Cardiac muscle cell (in vitro differentiated cells and primary cell): ENCODE measurements around the gene DPH1. TPM values are rescaled to one million over a fixed set of nuclear protein-coding genes. Genes with fewer than 3 reads are reported as not detected.
A peak's percentile ranks its signal among the peaks of the same experiment; 100 is the strongest.
"Not testable (repeated sequence)": the region's sequence is repeated elsewhere in the genome, so short reads cannot be mapped to it uniquely, and the experiment has no call there.

Experiments used
- DNase-seq, 2 donors: peaks; one replicate each; pipeline versions ENCODE4 v3.0.0 to v3.0.0-alpha.2; 2010 to 2017; ENCODE audit warnings: low read depth in 1 of 2, low spot score in 1 of 2
- H3K27ac ChIP-seq: fragments of 200-600 bp; sonication (generic); 2 replicates; pipeline ENCODE4 v1.5.1; 2016
- H3K27me3 ChIP-seq: fragments of 200-600 bp; sonication (generic); 2 replicates; pipeline ENCODE4 v1.6.0; 2016; ENCODE audit warnings: control low read depth
- H3K36me3 ChIP-seq: fragments of 200-600 bp; sonication (generic); 2 replicates; pipeline ENCODE4 v1.5.1; 2016; ENCODE audit warnings: control low read depth
- H3K4me1 ChIP-seq: fragments of 200-600 bp; sonication (generic); 2 replicates; pipeline ENCODE4 v1.8.1; 2017; ENCODE audit warnings: low read depth, mild to moderate bottlenecking, mixed run types
- H3K4me3 ChIP-seq: fragments of 200-600 bp; sonication (generic); 2 replicates; pipeline ENCODE4 v1.5.1; 2016; ENCODE audit warnings: mild to moderate bottlenecking
- H3K9me3 ChIP-seq: fragments of 200-600 bp; sonication (generic); 2 replicates; pipeline ENCODE4 v1.5.1; 2017; ENCODE audit warnings: low read depth, mild to moderate bottlenecking, control low read depth
- CTCF ChIP-seq: IDR thresholded peaks from 2 replicates; pipeline ENCODE4 v1.5.1; 2012; ENCODE audit warnings: low read depth, mild to moderate bottlenecking, low read length
- polyA plus RNA-seq: library from polyadenylated mRNA; unstranded; fragments of >200 nt; fragmentation: Nextera tagmentation; extraction: Ambion mirVana; gene quantifications from 2 replicates; pipeline ENCODE4 v1.2.1, GENCODE V29; 2016
- total RNA-seq: library from RNA; depleted of rRNA; stranded (reverse); fragments of >200 nt; gene quantifications from 2 replicates; pipeline ENCODE4 v1.2.3, GENCODE V29; 2016

The DPH1 gene
- total and polyA plus RNA-seq, 2 experiments from 2014 or later = 59.5 to 88.6 TPM

GRCh38 chr17:2009737-2010136 is 20.2 kb upstream of the DPH1 start:
- H3K4me1 ChIP-seq = no peaks in the 10 kb centered on the region
- H3K36me3 ChIP-seq = no peaks in the 10 kb centered on the region
- no peak overlapping the region for H3K4me3 ChIP-seq
- no peak for TF ChIP-seq CTCF
- no peak for DNase-seq
- H3K9me3 ChIP-seq = no peaks in the 10 kb centered on the region
- no peak overlapping the region for H3K27ac ChIP-seq
- H3K27me3 ChIP-seq = no peaks in the 10 kb centered on the region

DNA sequence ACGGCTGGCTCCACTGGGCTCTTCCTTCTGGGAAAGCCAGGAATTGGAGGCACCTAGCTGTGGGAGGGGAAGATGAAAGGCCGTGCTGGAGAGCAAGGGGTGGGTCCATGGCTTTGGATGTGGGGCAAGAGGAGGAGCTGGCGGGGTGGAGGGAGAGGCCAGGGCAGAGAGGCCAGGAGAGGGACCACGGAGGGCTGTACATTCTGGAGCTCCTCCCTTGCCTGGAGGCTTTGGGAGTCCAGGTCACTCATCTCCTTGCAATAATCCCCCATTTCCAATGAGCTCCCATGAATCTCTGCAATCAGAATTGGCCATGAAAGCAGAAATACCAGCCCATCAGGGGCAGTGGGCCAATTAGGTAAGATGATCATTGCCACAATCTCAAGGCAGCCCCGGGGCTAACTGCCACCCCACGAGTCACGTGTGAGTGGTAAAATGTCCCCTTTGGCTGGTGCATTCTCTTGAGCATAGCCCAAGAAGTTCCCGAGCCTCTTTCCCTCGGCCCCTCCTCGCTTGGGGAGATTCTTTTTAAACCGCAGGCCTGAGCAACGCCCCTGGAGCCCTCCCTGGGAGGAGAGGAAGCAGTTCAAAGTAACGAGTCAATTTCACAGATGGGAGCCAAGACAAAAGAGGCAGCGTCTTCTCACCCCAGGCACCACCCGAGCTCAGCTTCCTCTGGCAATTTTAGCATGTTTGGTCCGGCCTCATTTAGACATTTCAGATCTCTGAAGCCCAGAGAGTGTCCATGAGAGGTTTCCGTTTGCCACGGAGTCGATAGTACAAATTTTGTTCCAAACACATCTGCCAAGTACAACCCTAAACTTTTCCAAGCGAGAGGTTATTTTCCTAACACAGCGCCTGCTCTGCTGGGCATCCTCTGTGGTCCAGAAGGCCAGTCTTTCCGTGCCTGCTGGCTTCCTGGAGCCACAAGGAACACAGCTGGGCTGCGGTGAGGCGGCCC is 18.3 kb upstream of the DPH1 start:
- H3K4me3 ChIP-seq = no peak overlapping the region
- H3K27ac ChIP-seq = no peak overlapping the region

GRCh38 chr17:2012499-2012898 is 17.5 kb upstream of the DPH1 start:
- Histone ChIP-seq H3K9me3 (no peaks in the 10 kb centered on the region), H3K36me3 (no peaks in the 10 kb centered on the region), H3K4me1 (no peaks in the 10 kb centered on the region), H3K27ac (no peak overlapping the region), H3K4me3 (no peak overlapping the region), H3K27me3 (no peaks in the 10 kb centered on the region)
- DNase-seq = no peak
- TF ChIP-seq CTCF = no peak

More for the DNA sequence above, 18.3 kb upstream of the DPH1 start:
- H3K4me1 ChIP-seq = no peaks in the 10 kb centered on the region
- no peaks in the 10 kb centered on the region for H3K36me3 ChIP-seq
- H3K27me3 ChIP-seq = no peaks in the 10 kb centered on the region
- no peaks in the 10 kb centered on the region for H3K9me3 ChIP-seq
- peak in 1 of 2 donors; percentile 67 for DNase-seq
- no peak for TF ChIP-seq CTCF

DNA sequence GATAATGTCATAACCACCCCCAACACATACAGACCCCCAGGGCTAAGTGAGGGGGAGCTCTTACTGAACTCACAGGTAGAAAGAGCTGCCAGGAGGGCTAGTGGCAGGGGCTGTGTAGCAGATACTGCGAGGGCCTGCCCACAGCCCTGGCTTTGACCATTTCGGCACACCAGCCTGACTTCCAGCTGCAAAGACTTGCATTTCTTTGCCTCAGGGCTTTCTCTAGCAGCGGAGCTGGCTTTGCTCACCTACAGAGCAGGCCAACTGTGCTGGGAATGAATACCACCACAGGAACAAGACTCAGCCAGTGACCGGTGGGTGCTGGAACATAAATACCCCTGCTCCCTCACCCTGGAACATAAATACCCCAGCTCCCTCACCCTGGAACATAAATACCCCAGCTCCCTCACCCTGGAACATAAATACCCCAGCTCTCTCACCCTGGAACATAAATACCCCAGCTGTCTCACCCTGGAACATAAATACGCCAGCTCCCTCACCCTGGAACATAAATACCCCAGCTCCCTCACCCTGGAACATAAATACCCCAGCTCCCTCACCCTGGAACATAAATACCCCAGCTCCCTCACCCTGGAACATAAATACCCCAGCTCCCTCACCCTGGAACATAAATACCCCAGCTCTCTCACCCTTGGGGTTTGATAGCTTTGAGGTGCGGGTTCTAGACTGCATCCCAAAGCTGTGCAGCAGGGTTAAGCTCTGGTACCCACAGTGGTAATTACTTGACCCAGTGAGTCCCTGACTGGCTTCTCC is 16.5 kb upstream of the DPH1 start:
- H3K27me3 ChIP-seq, H3K4me3 ChIP-seq, H3K27ac ChIP-seq, H3K4me1 ChIP-seq, DNase-seq, H3K36me3 ChIP-seq, H3K9me3 ChIP-seq: not testable (repeated sequence)

GRCh38 chr17:2013994-2014317 is 16.0 kb upstream of the DPH1 start:
- no peaks in the 10 kb centered on the region for H3K36me3 ChIP-seq
- no peak overlapping the region for H3K4me3 ChIP-seq
- H3K27ac ChIP-seq = no peak overlapping the region

More at GRCh38 chr17:2013994-2014317, 16.0 kb upstream of the DPH1 start:
- no peak for TF ChIP-seq CTCF
- Histone ChIP-seq H3K9me3 (no peaks in the 10 kb centered on the region), H3K27me3 (no peaks in the 10 kb centered on the region), H3K4me1 (no peaks in the 10 kb centered on the region)
- no peak for DNase-seq
